Astrocyte of the cerebellum (primary cell): ENCODE results near the gene GTPBP1.

Experiments
- DNase-seq: peaks from one replicate; pipeline ENCODE4 v3.0.0-alpha.2; 2011; ENCODE audit warnings: low read depth
- H3K4me3 ChIP-seq: 2 replicates; pipeline ENCODE4 v1.5.1; 2011; ENCODE audit warnings: mild to moderate bottlenecking, low read depth, low read length, moderate library complexity
- CTCF ChIP-seq: IDR thresholded peaks from 2 replicates; pipeline ENCODE4 v1.5.1; 2012; ENCODE audit warnings: low read length, low read depth, moderate library complexity, mild to moderate bottlenecking; ENCODE audit errors: missing control alignments
- in situ Hi-C: cut with HindIII; loops from 2 replicates; pipeline ENCODE4 v1.10.0; 2017; ENCODE audit warnings: low sequenced_read_pairs

Gene GTPBP1

GRCh38 chr22:38742176-38742942, 36.6 kb downstream of the GTPBP1 start:
- H3K4me3 ChIP-seq, result no peak overlapping the region
- in situ Hi-C loops, result no loop called here
- DNase-seq, result no peak
- no peak for TF ChIP-seq CTCF

- no peak for DNase-seq
- H3K4me3 ChIP-seq, result no peak overlapping the region
- TF ChIP-seq CTCF, result no peak
- in situ Hi-C loops, result no loop called here
Measured at GRCh38 chr22:38744981-38745380, 39.2 kb downstream of the GTPBP1 start.

- in situ Hi-C loops, result no loop called here
- H3K4me3 ChIP-seq, result no peak overlapping the region
- no peak for DNase-seq
- no peak for TF ChIP-seq CTCF
Measured at GRCh38 chr22:38745676-38746460, 40.1 kb downstream of the GTPBP1 start.

- H3K4me3 ChIP-seq, result no peak overlapping the region
- DNase-seq, result no peak
- in situ Hi-C loops, result no loop called here
- no peak for TF ChIP-seq CTCF
Measured at GRCh38 chr22:38748487-38749136, 42.9 kb downstream of the GTPBP1 start.

GRCh38 chr22:38750104-38750503, 44.4 kb downstream of the GTPBP1 start:
- TF ChIP-seq CTCF, result no peak
- no peak overlapping the region for H3K4me3 ChIP-seq
- in situ Hi-C loops, result no loop called here
- no peak for DNase-seq

GRCh38 chr22:38750638-38751037, 44.9 kb downstream of the GTPBP1 start:
- no peak for TF ChIP-seq CTCF
- in situ Hi-C loops, result no loop called here

More at GRCh38 chr22:38750638-38751037, 44.9 kb downstream of the GTPBP1 start:
- DNase-seq, result no peak
- H3K4me3 ChIP-seq, result no peak overlapping the region
